Stomach (tissue), 9 donors: ENCODE results near the gene ANKRD39. TPM values are rescaled to one million over a fixed set of nuclear protein-coding genes. Genes with fewer than 3 reads are reported as not detected.

Experiments used
- DNase-seq, 2 donors: peaks; one replicate each; pipeline versions ENCODE4 v3.0.0 to v3.0.0-alpha.2; 2013 to 2019
- H3K27ac ChIP-seq, 5 donors: fragments of 200-600 bp in 4 of 5; sonication (generic) in 4 of 5; one replicate each; pipeline ENCODE4 v1.5.1; 2013 to 2019; ENCODE audit warnings: mild to moderate bottlenecking in 1 of 5, moderate library complexity in 1 of 5
- H3K27me3 ChIP-seq, 3 donors: fragments of 200-600 bp; sonication (generic); one replicate each; pipeline ENCODE4 v1.5.1; 2017 to 2019; ENCODE audit warnings: mixed run types in 1 of 3
- H3K36me3 ChIP-seq, 4 donors: fragments of 200-600 bp; sonication (generic); 1 replicate in 3 of 4; 2 replicates in 1 of 4; pipeline ENCODE4 v1.5.1; 2016 to 2019
- H3K4me1 ChIP-seq, 4 donors: fragments of 200-600 bp; sonication (generic); one replicate each; pipeline ENCODE4 v1.5.1; 2016 to 2019
- H3K4me3 ChIP-seq, 4 donors: fragments of 200-600 bp; sonication (generic) in 3 of 4; one replicate each; pipeline ENCODE4 v1.5.1; 2016 to 2019; ENCODE audit warnings: mild to moderate bottlenecking in 1 of 4
- H3K9me3 ChIP-seq, 4 donors: fragments of 200-600 bp; sonication (generic); one replicate each; pipeline ENCODE4 v1.5.1; 2016 to 2019
- EP300 ChIP-seq: sonication (generic); formaldehyde crosslinking; IDR thresholded peaks from one replicate; pipeline ENCODE4 v1.6.1; 2017; ENCODE audit warnings: antibody characterized with exemption
- POLR2A ChIP-seq, 4 donors: fragments of 450-650 bp; IDR thresholded peaks; one replicate each; pipeline ENCODE4 v1.6.1; 2016; ENCODE audit warnings: antibody characterized with exemption in 4 of 4, control low read depth in 2 of 4, mild to moderate bottlenecking in 1 of 4, moderate library complexity in 1 of 4
- POLR2AphosphoS5 ChIP-seq, 3 donors: sonication (generic); formaldehyde crosslinking; IDR thresholded peaks; one replicate each; pipeline ENCODE4 v1.6.1; 2016; ENCODE audit warnings: antibody characterized with exemption in 3 of 3
- WGBS, 5 donors: extraction: QIAGEN DNeasy Blood & Tissue Kit in 3 of 5; methylation state at CpG; one replicate each; pipeline versions ENCODE4 v1.1.5 to v1.1.7; 2013 to 2018; 5-methylcytosine and 5-hydroxymethylcytosine counted together
- intact Hi-C: fragments of 100-400 bp; cut with DNase I; formaldehyde crosslinking; loops from one replicate; pipeline ENCODE4 v1.15.1; 2023; ENCODE audit warnings: low total_unique reads
- polyA plus RNA-seq, 3 donors: library from polyadenylated mRNA; stranded (reverse); fragments of 200-250 nt; gene quantifications; one replicate each; pipeline ENCODE4 v1.2.3, GENCODE V29; 2013
- total RNA-seq, 5 donors: library from RNA; depleted of rRNA; stranded (reverse); fragments of >200 nt; gene quantifications; one replicate each; pipeline versions ENCODE4 v1.1.0 to v1.2.3, GENCODE V29; 2014 to 2016
- TF ChIP-seq, protein P1 (sequence below), 7 experiments: fragments of 450-650 bp in 4 of 7; fragments of 200-600 bp in 3 of 7; sonication (generic) in 3 of 7; IDR thresholded peaks; one replicate each; pipeline ENCODE4 v1.5.1; 2016 to 2019; ENCODE audit warnings: antibody characterized with exemption in 7 of 7, control low read depth in 2 of 7, mild to moderate bottlenecking in 1 of 7
- donor health status: healthy with polysubstance abuse.
- donor health status: Bipolar disorder and iron deficiency.
- donor health status: healthy.

The ANKRD39 gene
- total and polyA plus RNA-seq, 8 donors = 2.8 to 32.1 (median 12.8) TPM

DNA sequence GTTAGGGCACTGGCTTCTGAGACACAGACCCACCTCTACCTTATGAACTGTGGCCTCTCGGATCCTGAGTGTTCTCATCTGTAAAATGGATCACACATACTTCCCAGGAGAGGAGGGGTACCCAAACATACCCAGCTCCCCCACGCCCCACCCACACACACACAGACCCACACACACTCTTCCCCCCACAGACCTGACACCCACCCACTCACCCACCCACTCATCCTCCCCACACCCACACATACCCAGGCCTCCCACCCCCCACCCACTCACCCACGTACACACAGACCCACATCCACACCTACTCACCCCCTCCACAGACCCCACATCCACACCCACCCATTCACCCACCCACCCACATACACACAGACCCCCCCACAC lies 36.3 kb upstream of the ANKRD39 start:
- intact Hi-C loops = no loop called here
- no peaks in the 10 kb centered on the region for H3K9me3 ChIP-seq
- 75 to 94% (median 86%) methylated on average over 3 of the region's 3 CpGs for WGBS, 5 donors
- H3K27ac ChIP-seq = no peak overlapping the region
- no peak overlapping the region for H3K4me3 ChIP-seq
- H3K27me3 ChIP-seq = no peaks in the 10 kb centered on the region
- H3K36me3 ChIP-seq = no peaks in the 10 kb centered on the region
- H3K4me1 ChIP-seq = peaks cover 22 to 46% (median 32%) of the 10 kb centered on the region in 4 donors
- TF ChIP-seq, protein P1, sequence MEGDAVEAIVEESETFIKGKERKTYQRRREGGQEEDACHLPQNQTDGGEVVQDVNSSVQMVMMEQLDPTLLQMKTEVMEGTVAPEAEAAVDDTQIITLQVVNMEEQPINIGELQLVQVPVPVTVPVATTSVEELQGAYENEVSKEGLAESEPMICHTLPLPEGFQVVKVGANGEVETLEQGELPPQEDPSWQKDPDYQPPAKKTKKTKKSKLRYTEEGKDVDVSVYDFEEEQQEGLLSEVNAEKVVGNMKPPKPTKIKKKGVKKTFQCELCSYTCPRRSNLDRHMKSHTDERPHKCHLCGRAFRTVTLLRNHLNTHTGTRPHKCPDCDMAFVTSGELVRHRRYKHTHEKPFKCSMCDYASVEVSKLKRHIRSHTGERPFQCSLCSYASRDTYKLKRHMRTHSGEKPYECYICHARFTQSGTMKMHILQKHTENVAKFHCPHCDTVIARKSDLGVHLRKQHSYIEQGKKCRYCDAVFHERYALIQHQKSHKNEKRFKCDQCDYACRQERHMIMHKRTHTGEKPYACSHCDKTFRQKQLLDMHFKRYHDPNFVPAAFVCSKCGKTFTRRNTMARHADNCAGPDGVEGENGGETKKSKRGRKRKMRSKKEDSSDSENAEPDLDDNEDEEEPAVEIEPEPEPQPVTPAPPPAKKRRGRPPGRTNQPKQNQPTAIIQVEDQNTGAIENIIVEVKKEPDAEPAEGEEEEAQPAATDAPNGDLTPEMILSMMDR (IDR thresholded peaks at IDR 0.05) = no peak
- TF ChIP-seq POLR2A (IDR thresholded peaks at IDR 0.05) (no peak), POLR2AphosphoS5 (IDR thresholded peaks at IDR 0.05) (no peak), EP300 (no peak)
- no peak for DNase-seq

DNA sequence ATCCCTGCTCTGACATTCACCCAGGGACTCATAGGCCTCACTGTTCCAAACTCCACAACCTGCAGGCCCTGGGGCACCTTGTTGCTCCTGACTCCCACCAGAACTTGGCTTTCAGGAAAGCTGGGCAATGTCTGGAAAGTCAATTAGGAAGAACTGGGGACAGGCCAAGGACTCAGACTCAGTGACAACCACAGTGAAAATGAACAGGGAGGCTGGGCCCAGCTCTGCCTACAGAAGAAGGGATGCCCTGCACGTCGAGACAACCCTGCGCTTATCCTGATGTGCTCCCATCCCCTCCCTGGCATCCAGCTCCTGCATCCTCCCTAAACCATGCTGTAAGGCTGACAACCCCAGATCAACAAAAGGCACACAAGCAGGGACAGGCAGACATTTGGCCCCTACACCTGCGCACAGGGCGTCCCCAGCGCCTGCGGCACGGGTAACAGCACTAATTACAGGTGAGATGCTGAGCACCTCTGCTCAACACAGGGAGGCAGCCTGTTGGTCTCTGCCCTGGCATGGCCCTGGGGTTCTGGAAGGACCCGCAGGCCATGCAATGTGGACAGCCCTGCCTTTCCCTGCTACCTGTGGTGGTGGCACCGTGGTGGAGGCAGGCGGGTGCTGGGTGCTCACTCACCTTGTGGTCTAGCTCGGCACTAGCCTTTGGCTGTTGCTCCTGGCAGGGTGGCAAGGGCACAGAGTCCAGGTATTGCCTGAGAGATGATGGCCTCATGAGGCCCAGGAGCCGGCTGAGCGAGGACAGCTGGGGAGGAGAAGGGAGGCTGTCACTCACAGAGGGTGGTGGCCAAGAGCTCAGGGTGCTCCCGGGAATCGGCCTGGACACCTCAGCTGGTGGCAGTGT lies 35.7 kb upstream of the ANKRD39 start:
- Histone ChIP-seq H3K9me3 (no peaks in the 10 kb centered on the region), H3K36me3 (no peaks in the 10 kb centered on the region), H3K27ac (no peak overlapping the region), H3K4me3 (no peak overlapping the region), H3K4me1 (peaks cover 27 to 47% (median 35%) of the 10 kb centered on the region in 4 donors), H3K27me3 (no peaks in the 10 kb centered on the region)
- intact Hi-C loops = no loop called here
- no peak for DNase-seq
- TF ChIP-seq POLR2A (IDR thresholded peaks at IDR 0.05) (no peak), POLR2AphosphoS5 (IDR thresholded peaks at IDR 0.05) (no peak), EP300 (no peak)
- TF ChIP-seq, protein P1 (IDR thresholded peaks at IDR 0.05) = no peak
- 86 to 96% (median 94%) methylated on average over 14 to 16 of the region's 16 CpGs for WGBS, 5 donors

DNA sequence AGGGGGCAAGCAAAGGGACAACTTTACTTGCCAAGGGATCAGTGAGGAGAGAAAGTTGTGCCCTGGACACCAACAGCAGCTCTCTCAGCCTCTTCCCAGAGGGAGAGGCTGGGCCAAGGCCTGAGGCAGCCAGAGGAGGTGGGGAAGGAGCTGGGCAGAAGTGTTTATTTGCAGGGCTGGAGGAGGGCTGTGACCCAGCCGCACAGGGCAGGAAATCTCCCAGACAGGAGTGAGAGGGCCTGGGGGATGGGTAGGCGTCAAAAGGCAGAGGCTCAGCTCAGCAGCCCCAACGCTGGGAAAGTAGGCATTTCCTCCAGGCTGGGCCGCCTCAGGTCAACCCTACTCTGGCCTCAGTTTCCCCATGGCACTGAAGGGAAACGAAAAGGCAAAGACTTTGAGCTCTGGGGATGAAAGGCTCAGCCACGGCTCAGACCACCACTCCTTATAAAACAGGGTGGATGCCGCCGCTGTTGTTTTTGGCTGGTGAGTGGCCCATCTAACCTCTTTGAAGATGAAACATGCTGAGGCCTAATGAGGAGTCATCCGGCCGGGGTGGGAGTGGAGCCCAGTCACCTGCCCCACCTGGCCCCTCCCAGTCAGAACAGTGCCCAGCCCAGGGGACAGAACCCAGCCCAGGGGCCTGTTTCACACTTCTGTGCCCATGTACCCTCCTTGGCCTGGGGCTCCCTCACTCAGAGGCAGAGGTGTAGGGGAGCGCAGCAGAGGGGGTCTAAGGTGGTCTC lies 33.9 kb upstream of the ANKRD39 start:
- Histone ChIP-seq H3K27me3 (no peaks in the 10 kb centered on the region), H3K4me1 (peaks cover 42 to 65% (median 51%) of the 10 kb centered on the region in 4 donors), H3K27ac (peak overlapping the region in 1 of 5 donors; percentile 12), H3K36me3 (no peaks in the 10 kb centered on the region), H3K9me3 (no peaks in the 10 kb centered on the region), H3K4me3 (no peak overlapping the region)
- no peak for DNase-seq
- TF ChIP-seq POLR2A (IDR thresholded peaks at IDR 0.05) = no peak
- WGBS, 5 donors = 64 to 73% (median 66%) methylated on average over 10 to 11 of the region's 11 CpGs
- intact Hi-C loops = no loop called here

DNA sequence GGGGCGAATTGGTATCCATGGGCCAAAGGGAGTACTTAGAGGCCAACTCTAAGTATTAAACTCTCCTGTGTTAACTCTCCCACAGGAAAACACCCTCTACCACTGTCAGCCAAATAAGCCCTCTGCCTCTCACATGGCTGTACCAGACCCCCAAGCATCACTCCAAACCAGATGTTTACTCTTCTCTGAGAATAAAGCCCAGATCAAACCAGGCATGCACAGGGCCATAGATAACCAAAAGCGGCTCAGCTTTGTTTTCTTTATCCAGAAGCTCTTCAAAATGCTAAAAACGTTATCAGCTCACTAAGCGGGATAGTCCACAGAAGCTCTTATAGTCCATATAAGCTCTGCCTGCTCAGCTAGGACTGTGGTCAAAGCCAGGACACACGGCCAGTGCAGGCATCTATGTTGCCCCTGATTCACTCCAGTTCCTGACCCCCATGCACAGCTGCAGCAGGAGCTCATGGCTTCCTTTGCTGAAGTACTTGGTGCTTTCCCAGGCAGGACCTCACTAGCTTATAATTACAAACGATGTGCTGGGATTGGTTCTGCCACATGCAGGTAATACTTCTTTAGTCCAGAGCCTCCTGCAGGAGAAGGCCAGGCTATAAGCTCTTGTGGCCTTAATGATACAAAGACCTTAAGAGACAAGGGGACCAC lies 33.0 kb upstream of the ANKRD39 start:
- Histone ChIP-seq H3K27ac (peak overlapping the region in 2 of 5 donors; percentile 6 to 21), H3K27me3 (no peaks in the 10 kb centered on the region), H3K4me1 (peaks cover 40 to 63% (median 48%) of the 10 kb centered on the region in 4 donors), H3K4me3 (no peak overlapping the region), H3K36me3 (no peaks in the 10 kb centered on the region), H3K9me3 (no peaks in the 10 kb centered on the region)
- 61 to 69% (median 64%) methylated on average over 6 of the region's 6 CpGs for WGBS, 5 donors
- DNase-seq = no peak
- TF ChIP-seq POLR2A (IDR thresholded peaks at IDR 0.05) = no peak
- TF ChIP-seq POLR2AphosphoS5 (IDR thresholded peaks at IDR 0.05) = no peak
- TF ChIP-seq, protein P1 (IDR thresholded peaks at IDR 0.05) = no peak
- TF ChIP-seq EP300 = no peak
- intact Hi-C loops = no loop called here
